Ramos (cell line): ENCODE measurements around the gene FYTTD1.

Experiments
- in situ Hi-C: fragments of 300-500 bp; cut with MboI; formaldehyde crosslinking; loops from one replicate; pipeline ENCODE4 v1.14.3; 2022; ENCODE audit warnings: low sequenced_read_pairs; ENCODE audit not compliant: unreplicated experiment

The FYTTD1 gene

DNA sequence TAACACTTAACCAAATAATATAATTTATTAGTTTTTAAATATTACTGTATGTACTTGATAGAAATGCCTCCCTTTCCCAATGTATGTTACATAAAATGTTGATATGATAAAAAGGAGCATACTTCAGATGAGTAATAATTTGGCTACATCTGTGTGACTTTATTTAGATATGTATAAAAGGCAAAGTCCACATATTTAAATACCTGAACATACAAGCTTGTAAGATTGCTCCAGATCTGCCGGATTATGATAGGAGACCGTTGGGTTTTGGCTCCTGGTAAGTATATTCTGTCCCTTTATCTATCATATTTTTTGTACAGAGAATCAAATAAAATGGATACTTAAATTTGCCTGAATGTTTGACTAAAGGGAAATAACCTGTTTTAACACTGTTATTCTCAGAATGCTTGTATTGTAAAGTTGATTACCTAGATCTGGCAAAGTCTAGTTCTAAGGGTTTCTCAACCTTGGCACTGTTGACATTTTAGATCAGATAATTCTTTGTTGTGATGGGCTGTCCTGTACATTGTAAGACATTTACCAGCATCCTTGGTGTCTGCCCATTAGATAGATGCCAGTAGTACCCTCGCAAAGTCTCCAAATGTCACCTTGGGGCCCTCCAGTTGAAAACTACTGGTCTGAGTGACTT lies 79.8 kb downstream of the FYTTD1 start:
- in situ Hi-C loops, result no loop called here

DNA sequence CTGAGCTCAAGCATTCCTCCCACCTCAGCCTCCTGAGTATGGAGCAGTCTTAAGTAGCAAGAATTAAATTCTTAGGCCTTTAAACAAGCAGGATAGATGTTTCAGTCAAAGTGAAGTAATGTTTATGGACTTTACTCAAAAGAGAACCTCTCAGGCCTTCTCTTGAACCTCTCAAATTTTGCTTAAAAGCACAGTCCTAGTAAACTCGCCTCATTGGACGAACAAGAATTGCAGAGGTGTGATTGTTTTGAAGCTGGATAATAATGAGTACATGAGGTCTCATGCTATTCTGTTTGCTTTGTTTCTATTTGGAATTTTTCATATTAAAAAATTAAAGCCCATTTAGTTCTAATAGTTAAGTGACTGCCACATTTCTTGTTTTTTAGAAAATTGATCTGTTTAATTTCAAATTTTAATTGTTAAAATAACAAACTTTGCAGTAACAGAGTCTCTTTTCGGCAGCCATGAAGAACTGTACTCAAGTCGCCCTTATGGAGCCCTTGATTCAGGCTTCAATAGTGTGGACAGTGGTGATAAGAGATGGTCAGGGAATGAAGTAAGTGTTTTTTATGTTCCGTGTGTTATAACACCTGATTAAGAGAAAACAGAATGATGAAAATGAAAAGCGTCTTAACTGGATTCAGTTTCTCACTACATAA lies 80.8 kb downstream of the FYTTD1 start:
- in situ Hi-C loops, result no loop called here

DNA sequence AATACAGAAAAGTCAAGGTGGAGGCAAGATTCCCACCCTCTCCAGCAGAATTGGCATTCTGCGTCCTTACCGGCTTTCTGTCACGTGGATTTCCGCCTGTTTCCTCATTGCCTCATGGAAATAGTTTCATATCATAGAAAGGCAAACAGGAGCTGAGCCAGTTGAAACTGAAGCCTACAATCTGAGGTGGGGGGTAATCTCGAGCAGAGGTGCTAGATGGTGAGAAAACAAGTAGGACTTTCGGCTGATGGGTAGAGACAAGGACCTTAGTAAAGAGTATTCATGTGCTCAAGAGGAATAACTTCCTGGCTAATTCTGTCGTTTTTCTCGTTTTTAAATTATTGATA lies 81.3 kb downstream of the FYTTD1 start:
- in situ Hi-C loops, result no loop called here

DNA sequence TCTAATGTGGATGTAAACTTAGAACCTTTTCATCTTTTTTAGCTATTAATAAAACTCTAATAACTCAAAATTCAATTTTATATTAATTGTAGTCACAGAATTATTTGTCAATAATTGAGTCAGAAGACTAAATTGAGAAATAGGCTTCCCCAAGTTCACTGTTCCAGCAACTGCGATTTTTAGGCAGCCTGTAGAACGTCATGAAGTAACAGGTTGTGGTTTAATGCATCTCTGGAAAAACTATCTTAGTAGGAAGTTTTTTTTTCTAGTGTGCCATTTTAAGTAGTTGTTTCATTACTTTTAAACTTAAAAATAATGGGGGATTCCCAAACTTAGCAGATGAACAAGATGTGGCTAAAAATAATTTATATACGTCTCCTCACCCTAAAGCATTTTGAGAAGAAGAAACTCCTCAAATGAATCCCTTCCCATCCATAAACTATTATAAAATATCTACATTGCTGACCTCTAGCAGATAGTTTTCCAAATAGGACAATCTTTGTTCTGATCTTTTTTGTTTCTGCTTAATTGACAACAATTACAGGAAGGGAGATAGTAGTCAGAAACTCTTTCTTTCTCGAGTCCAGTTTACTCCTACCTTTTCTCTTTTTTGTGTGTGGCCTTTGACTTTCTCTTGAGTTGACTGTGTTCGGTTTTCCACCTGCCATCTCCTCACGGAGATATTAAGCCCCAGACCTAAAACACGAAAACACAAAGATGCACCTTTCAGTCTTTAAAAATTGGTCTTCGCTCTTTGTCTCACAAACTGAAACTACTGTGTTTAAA lies 84.4 kb downstream of the FYTTD1 start:
- in situ Hi-C loops, result no loop called here

DNA sequence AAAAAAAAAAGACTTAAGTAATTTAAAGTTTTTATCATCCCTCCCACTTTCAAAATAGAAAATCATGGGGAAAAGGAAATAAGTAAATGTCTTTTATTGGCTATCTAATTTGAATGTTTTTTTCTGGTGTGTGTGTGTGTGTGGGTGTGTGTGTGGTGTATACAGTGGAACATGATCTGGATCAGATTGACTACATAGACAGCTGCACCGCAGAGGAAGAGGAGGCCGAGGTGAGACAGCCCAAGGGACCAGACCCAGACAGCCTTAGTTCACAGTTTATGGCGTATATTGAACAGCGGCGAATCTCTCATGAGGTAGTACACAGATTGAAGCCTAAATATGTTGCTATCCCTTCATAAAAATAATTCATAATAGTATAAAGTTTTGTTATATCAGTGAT lies 85.8 kb downstream of the FYTTD1 start:
- in situ Hi-C loops, result no loop called here

DNA sequence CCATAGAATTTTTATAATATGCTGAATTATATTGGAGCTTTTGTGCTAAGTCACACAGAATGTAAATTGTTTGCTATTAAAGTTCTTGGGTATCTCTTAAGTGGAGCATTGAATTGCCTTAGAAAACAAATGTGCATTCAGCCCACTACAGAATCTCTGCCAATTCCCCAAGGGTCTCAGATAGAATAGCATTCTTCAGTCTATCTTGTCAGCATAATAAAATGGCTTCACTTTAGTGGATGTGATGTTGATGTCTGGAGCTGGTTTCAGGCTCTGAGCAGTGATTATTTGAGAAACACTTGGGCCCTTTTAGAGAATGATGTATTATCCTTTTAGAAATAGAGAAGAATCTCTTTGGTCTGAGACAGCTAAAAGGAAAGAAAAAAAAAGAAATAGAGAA lies 86.6 kb downstream of the FYTTD1 start:
- in situ Hi-C loops, result no loop called here
